ENCODE measurements around the gene SMYD3.
"Not testable (repeated sequence)": the region's sequence is repeated elsewhere in the genome, so short reads cannot be mapped to it uniquely, and the experiment has no call there.

SMYD3 gene

DNA sequence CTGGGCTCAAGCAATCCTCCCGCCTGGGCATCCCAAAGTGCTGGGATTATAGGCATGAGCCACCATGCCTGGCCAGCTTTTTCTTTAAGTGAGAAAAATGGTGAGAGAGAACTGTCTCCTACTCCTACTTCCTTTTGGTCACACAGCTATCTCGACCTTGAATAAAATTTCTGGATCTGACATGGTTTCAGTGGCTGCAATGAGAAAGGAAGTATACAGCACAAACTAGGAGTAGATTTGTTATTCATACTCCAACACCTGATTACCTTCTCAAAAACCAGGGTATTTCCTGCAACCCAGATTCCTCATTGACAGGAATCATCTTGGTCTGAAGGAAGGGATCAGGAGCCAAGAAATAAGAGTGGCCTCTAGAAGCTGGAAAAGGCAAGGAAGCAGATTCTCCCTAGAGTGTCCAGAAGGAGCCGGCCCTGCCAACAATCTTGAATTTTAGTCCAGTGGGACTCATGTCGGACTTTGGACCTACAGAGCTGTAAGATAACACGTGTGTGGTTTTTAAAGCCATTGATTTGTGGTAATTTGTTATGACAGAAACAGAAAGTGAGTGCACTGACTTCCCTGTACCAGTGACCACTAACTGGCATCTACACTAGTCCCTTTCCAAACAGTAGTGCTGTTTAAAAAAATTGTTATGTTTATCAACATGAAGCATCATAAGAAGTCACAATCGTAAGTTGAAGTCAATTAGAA lies 516.6 kb downstream of the SMYD3 start:
- DNase-seq (ENCODE audit: low read depth in 2 of 2) = no peak

DNA sequence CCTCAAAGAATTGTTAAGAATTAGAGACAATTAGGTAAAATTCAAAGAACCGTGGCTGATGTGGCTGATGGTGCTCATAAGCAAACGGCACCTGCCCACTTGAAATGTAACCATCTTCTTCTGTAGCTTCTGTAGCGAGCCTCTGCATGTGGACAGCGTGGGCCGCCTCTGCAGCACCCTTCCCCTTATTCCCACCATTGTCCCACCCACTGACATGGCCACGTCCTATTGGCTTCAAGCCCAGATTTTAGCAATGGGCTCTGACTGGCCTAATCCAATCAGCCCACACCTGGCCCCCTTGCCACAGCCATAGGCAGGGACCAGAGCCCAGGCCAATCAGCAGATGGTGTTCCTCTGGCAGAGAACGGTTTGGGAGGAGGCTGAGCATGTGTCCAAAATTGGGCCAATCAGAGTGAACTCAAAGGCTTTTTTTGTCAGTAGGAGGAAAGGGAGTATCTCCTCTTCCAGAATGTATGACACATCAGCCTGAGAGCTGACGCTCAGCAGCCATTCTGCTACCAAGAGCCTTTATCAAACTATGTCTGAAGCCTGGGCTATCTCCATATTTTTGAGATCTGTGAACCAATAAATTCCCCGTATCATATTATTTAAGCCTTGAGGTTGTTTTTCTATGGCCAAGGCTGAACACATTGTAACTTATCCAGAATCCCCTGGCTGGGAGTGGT lies 518.5 kb downstream of the SMYD3 start:
- no peak for DNase-seq (ENCODE audit: low read depth in 2 of 2)

DNA sequence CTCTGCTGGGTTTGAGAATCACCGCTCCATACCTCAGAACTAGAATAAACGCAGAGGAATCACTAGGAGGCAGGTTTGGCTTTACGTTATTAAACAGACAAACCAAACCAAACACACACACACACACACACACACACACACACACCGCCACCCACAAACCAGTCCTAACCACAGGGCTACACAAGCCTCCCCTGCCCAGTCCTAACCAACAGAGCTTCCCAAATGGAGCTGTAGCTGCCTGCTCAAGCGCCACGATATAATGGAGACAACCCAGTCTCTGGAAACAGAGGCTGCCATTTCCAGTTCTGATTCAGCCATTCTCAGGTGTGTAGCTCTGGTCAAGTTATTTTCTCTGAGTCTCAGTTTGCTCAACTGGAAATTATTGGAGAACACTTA lies 519.1 kb downstream of the SMYD3 start:
- DNase-seq (ENCODE audit: low read depth in 2 of 2) = no peak

GRCh38 chr1:245987577-245987976 lies 519.5 kb downstream of the SMYD3 start:
- no peak for DNase-seq (ENCODE audit: low read depth in 2 of 2)

- DNase-seq (ENCODE audit: low read depth in 2 of 2) = no peak
Observed at GRCh38 chr1:245987219-245987545, 519.9 kb downstream of the SMYD3 start.

DNA sequence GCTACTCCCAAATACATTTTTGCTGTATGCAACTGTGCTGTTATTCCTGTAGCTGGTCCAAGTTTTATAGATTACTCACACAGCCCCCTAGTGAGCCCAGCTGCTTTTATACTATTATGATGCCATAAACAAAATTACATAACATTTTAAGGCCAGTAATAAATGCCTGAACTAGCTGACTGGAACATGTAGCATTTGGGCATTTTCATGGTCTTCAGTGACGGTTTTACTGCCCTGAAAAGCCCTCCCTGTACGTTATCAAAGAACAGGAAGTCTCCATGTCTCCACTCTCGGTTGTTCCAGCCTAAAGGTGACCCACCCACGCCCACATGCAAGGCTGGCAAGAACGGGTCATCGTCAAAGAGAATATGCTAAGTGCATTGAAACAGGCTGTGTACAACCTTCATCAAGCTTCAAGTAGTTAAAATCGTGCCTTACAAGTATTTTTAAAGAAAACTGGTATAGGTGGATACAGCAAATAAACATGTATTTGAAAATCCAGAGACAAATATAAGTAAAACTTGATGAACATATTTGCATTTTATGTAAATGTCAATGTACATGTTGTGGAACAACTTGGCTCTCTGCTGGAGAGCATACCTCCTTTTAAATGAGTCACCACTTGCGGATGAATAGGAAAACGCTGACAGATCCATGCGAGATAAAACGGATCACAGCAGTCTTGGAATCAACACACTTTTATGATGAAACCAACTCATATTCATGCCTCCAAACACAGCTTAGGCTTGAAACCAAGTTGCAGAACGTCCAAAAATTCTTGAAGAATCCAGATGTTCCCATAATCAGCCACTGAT lies 520.5 kb downstream of the SMYD3 start:
- DNase-seq (ENCODE audit: low read depth in 2 of 2) = no peak

- DNase-seq (ENCODE audit: low read depth in 2 of 2) = no peak
Observed at GRCh38 chr1:245984390-245985155, 522.5 kb downstream of the SMYD3 start.

GRCh38 chr1:245983294-245983967 lies 523.6 kb downstream of the SMYD3 start:
- no peak for DNase-seq (ENCODE audit: low read depth in 2 of 2)

GRCh38 chr1:245979589-245979988 lies 527.5 kb downstream of the SMYD3 start:
- no peak for DNase-seq (ENCODE audit: low read depth in 2 of 2)

DNA sequence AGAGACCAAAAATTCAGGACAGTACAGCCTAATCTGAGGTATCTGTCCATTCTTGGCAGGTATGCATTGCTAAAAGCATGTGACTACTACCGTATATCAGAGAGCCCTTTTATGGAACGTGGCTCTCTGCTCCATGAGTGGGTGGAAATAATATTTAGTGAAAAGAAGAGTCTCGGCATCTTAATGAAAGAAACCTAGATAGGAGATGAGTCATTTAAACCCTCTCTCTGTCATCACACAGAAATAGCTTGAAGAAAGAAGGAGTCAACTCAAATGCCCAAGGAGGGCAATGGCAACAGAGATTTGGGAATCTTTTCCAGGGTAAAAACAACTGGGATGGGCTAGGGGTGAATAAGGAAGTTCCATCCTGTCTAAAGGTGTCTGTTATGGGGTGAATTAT lies 528.2 kb downstream of the SMYD3 start:
- no peak for DNase-seq (ENCODE audit: low read depth in 2 of 2)

- DNase-seq (ENCODE audit: low read depth in 2 of 2) = no peak
Observed at GRCh38 chr1:245972476-245972875, 534.6 kb downstream of the SMYD3 start.

GRCh38 chr1:245971711-245972085 lies 535.4 kb downstream of the SMYD3 start:
- DNase-seq (ENCODE audit: low read depth in 2 of 2) = no peak

- DNase-seq (ENCODE audit: low read depth in 2 of 2) = not testable (repeated sequence)
Observed at GRCh38 chr1:245971076-245971710, 535.9 kb downstream of the SMYD3 start.

DNA sequence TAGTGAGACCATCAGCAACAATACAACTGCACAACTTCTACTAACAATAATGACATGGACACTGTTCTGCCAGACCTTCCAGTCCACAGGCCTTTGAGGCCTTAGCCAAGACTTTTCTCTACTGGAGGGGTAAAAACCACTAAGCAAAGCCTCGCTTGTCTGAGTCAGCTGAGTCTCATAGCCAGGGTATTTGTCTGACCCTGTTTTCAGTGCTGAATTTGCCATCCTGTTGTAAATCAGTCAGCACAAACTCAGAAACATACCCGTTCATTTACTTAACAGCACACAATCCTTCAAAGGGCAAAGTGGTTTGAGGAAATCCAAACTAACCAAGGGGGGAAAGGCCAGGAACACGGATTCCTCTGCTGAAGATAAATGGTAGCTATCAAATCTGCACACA lies 537.8 kb downstream of the SMYD3 start:
- no peak for DNase-seq (ENCODE audit: low read depth in 2 of 2)

- no peak for DNase-seq (ENCODE audit: low read depth in 2 of 2)
Observed at GRCh38 chr1:245968775-245969174, 538.3 kb downstream of the SMYD3 start.

DNA sequence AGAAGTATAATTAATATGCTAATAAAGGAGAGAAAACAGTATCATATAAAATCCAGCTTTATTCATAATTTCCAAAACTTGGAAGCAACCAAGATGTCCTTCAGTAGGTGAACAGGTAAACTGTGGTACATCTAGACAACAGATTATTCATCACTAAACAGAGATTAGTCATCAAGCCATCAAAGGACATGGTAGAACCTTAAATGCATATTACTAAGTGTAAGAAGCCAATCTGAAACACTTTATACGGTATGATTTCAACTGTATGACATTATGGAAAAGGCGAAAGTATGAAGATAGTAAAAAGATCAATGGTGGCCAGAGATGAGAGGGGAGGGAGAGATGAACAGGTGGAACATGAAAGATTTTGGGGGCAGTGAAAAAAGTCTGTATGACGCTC lies 541.7 kb downstream of the SMYD3 start:
- no peak for DNase-seq (ENCODE audit: low read depth in 2 of 2)

DNA sequence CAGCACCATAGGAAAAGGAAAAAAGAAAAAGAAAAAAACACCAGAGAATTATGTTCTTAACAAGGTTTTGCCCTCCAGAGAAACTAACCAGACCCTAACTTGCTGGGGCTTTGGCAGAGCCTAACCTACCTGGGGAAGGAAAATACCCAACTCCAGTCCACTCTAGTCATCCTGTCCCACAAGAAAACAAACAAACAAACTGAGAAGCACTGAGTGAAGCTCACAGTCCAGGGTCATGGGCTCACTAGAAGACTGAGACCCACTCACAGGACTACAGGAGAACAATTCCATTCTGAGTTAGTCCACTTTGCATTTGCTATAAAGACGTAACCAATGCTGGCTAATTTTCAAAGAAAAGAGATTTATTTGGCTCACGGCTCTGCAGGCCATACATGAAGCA lies 543.4 kb downstream of the SMYD3 start:
- no peak for DNase-seq (ENCODE audit: low read depth in 2 of 2)

DNA sequence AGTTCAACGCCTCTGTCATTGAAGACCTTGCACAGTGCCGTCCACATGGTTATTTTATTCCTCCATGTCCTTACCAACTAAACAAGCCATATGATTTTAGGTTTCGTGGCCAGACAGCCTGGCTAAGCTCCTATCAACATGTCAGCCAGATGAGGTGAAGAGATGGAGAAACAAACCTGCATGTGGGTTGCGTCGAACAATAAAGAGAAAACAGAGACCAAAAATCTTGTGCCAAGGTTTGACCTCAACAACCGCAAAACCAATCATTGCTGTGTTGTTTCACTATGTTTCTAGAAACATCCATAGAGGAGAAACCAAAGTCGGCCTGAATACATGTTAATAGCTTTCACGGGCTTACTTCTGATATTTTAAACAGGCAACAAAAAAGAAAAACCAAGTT lies 544.6 kb downstream of the SMYD3 start:
- no peak for DNase-seq (ENCODE audit: low read depth in 2 of 2)

GRCh38 chr1:245961137-245961540 lies 545.9 kb downstream of the SMYD3 start:
- DNase-seq (ENCODE audit: low read depth in 2 of 2) = no peak

- DNase-seq (ENCODE audit: low read depth in 2 of 2) = no peak
Observed at GRCh38 chr1:245960171-245960570, 546.9 kb downstream of the SMYD3 start.

- no peak for DNase-seq (ENCODE audit: low read depth in 2 of 2)
Observed at GRCh38 chr1:245958016-245958415, 549.1 kb downstream of the SMYD3 start.

Measured in stimulated activated CD8-positive, alpha-beta memory T cell treated with anti-CD3 and anti-CD28 coated beads, Interleukin-2, amount 100 ng/mL, for 48 hours (primary cell).